ENCODE results near the gene NDUFA11. TPM values are rescaled to one million over a fixed set of nuclear protein-coding genes. Genes with fewer than 3 reads are reported as not detected.

The NDUFA11 gene
- total and polyA plus RNA-seq, 2 of the 4 experiments (the other 2 are of a cell fraction): 375 to 1,276 TPM

DNA sequence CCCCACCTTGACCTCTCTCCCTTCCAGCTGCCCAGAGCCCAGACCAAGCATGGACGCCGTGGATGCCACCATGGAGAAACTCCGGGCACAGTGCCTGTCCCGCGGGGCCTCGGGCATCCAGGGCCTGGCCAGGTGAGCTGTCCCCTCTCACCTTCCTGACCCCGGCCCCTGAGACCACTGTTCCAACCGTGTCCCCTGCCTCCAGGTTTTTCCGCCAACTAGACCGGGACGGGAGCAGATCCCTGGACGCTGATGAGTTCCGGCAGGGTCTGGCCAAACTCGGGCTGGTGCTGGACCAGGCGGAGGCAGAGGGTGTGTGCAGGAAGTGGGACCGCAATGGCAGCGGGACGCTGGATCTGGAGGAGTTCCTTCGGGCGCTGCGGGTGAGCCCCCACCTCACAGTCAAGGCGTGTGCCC, 10.8 kb upstream of the NDUFA11 start:
- no peaks in the 10 kb centered on the region for H3K9me1 ChIP-seq (ENCODE audit: insufficient read depth, low read length)
- peaks cover 54% of the 10 kb centered on the region for H3K36me3 ChIP-seq (ENCODE audit: control insufficient read depth, insufficient read depth, low read length)
- no peak overlapping the region for H2BK20ac ChIP-seq (ENCODE audit: low read depth, low read length)
- H3K18ac ChIP-seq (ENCODE audit: low read depth, low read length): no peak overlapping the region
- WGBS, 2 experiments (ENCODE audit: extremely low coverage in 2 of 2, insufficient read length in 1 of 2): 89% methylated on average over 19 of the region's 22 CpGs; no CpG with 5 or more reads in 1 of the 2 experiments
- CTCF ChIA-PET: no interaction called here
- POLR2A ChIA-PET (ENCODE audit: unreplicated experiment): no interaction called here
- H4K91ac ChIP-seq (ENCODE audit: insufficient read depth, low read depth, low read length): no peak overlapping the region; the same call in 1 of the 2 replicates
- H3K27me3 ChIP-seq (ENCODE audit: control insufficient read depth, insufficient read depth, low read length): no peaks in the 10 kb centered on the region
- no peak overlapping the region for H2BK120ac ChIP-seq (ENCODE audit: low read depth, low read length)
- 0 out of 2 replicates have a peak overlapping the region, but pooled peaks have one; percentile 15 for H4K5ac ChIP-seq (ENCODE audit: low read depth, low read length)
- H2AFZ ChIP-seq (replicated peaks; ENCODE audit: low read length, poor library complexity): no peak overlapping the region
- H4K20me1 ChIP-seq (ENCODE audit: insufficient read depth, low read length): peaks cover 4% of the 10 kb centered on the region; the same call in 1 of the 2 replicates
- H3K4me1 ChIP-seq (ENCODE audit: control insufficient read depth, insufficient read depth, low read length): peaks cover 11% of the 10 kb centered on the region
- H3K9me3 ChIP-seq (ENCODE audit: control insufficient read depth, insufficient read depth, low read length): no peaks in the 10 kb centered on the region
- H2BK15ac ChIP-seq (ENCODE audit: low read depth, low read length): no peak overlapping the region; the same call in 2 of the 3 replicates
- in situ Hi-C loops (cut with MboI; ENCODE audit: low sequenced_read_pairs) (no loop called here), dilution Hi-C loops (cut with HindIII; ENCODE audit: low sequenced_read_pairs, unreplicated experiment) (no loop called here), intact Hi-C loops (cut with micrococcal nuclease) (no loop called here)
- H3K4me2 ChIP-seq (ENCODE audit: low read depth, low read length): no peak overlapping the region
- no peak overlapping the region for H3K9ac ChIP-seq (ENCODE audit: low read depth, low read length)
- peak overlapping the region; percentile 90 for H2AK9ac ChIP-seq (replicated peaks; ENCODE audit: low read depth, low read length, poor library complexity)
- no peak overlapping the region for H3K23ac ChIP-seq (ENCODE audit: low read depth, low read length)
- TF ChIP-seq RFX5 (IDR thresholded peaks at IDR 0.05; ENCODE audit: low read depth, low read length): no peak
- no peak for TF ChIP-seq MXI1 (IDR thresholded peaks at IDR 0.05; ENCODE audit: borderline replicate concordance, low read depth, low read length)
- TF ChIP-seq, protein P1, sequence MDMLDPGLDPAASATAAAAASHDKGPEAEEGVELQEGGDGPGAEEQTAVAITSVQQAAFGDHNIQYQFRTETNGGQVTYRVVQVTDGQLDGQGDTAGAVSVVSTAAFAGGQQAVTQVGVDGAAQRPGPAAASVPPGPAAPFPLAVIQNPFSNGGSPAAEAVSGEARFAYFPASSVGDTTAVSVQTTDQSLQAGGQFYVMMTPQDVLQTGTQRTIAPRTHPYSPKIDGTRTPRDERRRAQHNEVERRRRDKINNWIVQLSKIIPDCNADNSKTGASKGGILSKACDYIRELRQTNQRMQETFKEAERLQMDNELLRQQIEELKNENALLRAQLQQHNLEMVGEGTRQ (IDR thresholded peaks at IDR 0.05; ENCODE audit: low read depth, low read length): no peak
- TF ChIP-seq MAZ (IDR thresholded peaks at IDR 0.05; ENCODE audit: borderline replicate concordance, low read depth, low read length): no peak
- TF ChIP-seq BHLHE40 (IDR thresholded peaks at IDR 0.05; ENCODE audit: low read depth, low read length): no peak
- no peak for TF ChIP-seq FOS (IDR thresholded peaks at IDR 0.05; ENCODE audit: low read depth, low read length)
- no peak for TF ChIP-seq CHD1 (IDR thresholded peaks at IDR 0.05; ENCODE audit: low read depth, low read length)
- no peak for TF ChIP-seq RCOR1 (IDR thresholded peaks at IDR 0.05; ENCODE audit: insufficient replicate concordance, low read length)
- no peak for TF ChIP-seq RAD21 (IDR thresholded peaks at IDR 0.05; ENCODE audit: low read length)
- TF ChIP-seq, protein P2, sequence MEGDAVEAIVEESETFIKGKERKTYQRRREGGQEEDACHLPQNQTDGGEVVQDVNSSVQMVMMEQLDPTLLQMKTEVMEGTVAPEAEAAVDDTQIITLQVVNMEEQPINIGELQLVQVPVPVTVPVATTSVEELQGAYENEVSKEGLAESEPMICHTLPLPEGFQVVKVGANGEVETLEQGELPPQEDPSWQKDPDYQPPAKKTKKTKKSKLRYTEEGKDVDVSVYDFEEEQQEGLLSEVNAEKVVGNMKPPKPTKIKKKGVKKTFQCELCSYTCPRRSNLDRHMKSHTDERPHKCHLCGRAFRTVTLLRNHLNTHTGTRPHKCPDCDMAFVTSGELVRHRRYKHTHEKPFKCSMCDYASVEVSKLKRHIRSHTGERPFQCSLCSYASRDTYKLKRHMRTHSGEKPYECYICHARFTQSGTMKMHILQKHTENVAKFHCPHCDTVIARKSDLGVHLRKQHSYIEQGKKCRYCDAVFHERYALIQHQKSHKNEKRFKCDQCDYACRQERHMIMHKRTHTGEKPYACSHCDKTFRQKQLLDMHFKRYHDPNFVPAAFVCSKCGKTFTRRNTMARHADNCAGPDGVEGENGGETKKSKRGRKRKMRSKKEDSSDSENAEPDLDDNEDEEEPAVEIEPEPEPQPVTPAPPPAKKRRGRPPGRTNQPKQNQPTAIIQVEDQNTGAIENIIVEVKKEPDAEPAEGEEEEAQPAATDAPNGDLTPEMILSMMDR (conservative IDR thresholded peaks at IDR 0.05; ENCODE audit: low read depth, low read length): no peak
- no peak for TF ChIP-seq CEBPB (IDR thresholded peaks at IDR 0.05; ENCODE audit: low read depth, low read length)
- no peak for TF ChIP-seq SMC3 (IDR thresholded peaks at IDR 0.05; ENCODE audit: low read depth, low read length)
- no peak for TF ChIP-seq MAFK (IDR thresholded peaks at IDR 0.05; ENCODE audit: low read depth, low read length)
- TF ChIP-seq, protein P3, sequence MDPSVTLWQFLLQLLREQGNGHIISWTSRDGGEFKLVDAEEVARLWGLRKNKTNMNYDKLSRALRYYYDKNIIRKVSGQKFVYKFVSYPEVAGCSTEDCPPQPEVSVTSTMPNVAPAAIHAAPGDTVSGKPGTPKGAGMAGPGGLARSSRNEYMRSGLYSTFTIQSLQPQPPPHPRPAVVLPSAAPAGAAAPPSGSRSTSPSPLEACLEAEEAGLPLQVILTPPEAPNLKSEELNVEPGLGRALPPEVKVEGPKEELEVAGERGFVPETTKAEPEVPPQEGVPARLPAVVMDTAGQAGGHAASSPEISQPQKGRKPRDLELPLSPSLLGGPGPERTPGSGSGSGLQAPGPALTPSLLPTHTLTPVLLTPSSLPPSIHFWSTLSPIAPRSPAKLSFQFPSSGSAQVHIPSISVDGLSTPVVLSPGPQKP (IDR thresholded peaks at IDR 0.05; ENCODE audit: borderline replicate concordance, low read depth, low read length): no peak
- no peak for TF ChIP-seq POLR2A (IDR thresholded peaks at IDR 0.05; ENCODE audit: low read depth, low read length)
- no peak for TF ChIP-seq NFE2L2 (IDR thresholded peaks at IDR 0.05; ENCODE audit: low read depth, low read length)
- H2BK5ac ChIP-seq (ENCODE audit: low read depth, low read length, poor library complexity, severe bottlenecking): peak overlapping the region; percentile 17
- ATAC-seq (ENCODE audit: low read depth) (no peak; the same call in 1 of the 2 replicates), DNase-seq (no peak)
- no peak overlapping the region for H3K4ac ChIP-seq (ENCODE audit: low read depth, low read length)
- H3K27ac ChIP-seq (ENCODE audit: insufficient read depth, low read length): no peak overlapping the region
- H4K8ac ChIP-seq (ENCODE audit: low read depth in 2 of 2, low read length in 2 of 2): peak overlapping the region in 1 of 2 experiments; percentile 5; a peak in 1 of 4 replicates
- H3K56ac ChIP-seq (ENCODE audit: extremely low read depth, insufficient read depth, low read length): no peak overlapping the region
- peak overlapping the region; percentile 59; the same call in 1 of the 2 replicates for H3K14ac ChIP-seq (replicated peaks; ENCODE audit: low read depth, low read length)
- H2AK5ac ChIP-seq (ENCODE audit: low read depth, low read length): peak overlapping the region; percentile 67
- 0 out of 4 replicates have a peak, but pooled peaks cover 0 to 4% of the 10 kb centered on the region in 2 experiments for H3K79me1 ChIP-seq (ENCODE audit: low read depth in 1 of 2, low read length in 2 of 2)
- no peak overlapping the region for H3K4me3 ChIP-seq (ENCODE audit: insufficient read depth, low read depth, low read length)
- BruUV-seq (replicated peaks): no TSS peak
